ENCODE data around the gene SRL. TPM values are rescaled to one million over a fixed set of nuclear protein-coding genes. Genes with fewer than 3 reads are reported as not detected.

The SRL gene
- total RNA-seq, 4 donors from 2014 or later: 1.2 to 3.4 (median 2.4) TPM

DNA sequence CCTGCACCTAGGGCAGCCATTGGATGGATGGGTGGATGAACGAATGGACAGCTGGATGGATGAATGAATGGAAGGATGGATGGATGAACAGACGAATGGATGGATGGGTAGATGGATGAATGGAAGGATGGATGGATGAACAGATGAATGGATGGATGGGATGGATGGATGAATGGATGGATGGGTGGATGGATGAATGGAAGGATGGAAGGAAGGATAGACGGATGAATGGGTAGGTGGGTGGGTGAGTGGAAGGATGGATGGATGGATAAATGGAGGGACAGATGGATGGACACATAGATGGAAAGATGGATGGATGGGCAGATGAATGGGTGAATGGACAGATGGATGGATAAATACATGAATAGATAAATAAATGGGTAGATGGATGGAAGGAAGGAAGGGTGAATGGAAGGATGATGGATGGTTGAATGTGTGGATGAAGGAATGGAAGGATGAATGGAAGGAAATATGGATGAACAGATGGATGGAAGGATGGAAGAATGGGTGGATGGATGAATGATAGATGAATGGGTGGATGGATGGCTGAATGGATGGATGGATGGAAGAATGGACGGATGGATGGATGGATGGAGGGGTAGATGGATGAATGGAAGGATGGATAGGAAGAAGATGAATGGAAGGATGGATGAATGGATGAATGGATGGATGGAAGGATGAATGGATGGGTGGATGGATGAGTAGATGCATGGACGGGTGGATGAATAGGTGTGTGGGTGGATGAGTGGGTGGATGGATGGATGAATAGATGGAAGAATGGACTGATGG lies 15.4 kb downstream of the SRL start:
- H3K27me3 ChIP-seq: no peaks in the 10 kb centered on the region
- ATAC-seq: no peak
- H3K4me1 ChIP-seq: no peaks in the 10 kb centered on the region
- WGBS, 2 donors (ENCODE audit: low coverage in 1 of 2): 65 to 80% methylated on average over 4 to 5 of the region's 5 CpGs
- no peaks in the 10 kb centered on the region for H3K9me3 ChIP-seq
- no peaks in the 10 kb centered on the region for H3K36me3 ChIP-seq
- no peak for TF ChIP-seq POLR2AphosphoS5 (IDR thresholded peaks at IDR 0.05)
- no peak for TF ChIP-seq EP300 (IDR thresholded peaks at IDR 0.05)
- TF ChIP-seq POLR2A (IDR thresholded peaks at IDR 0.05): no peak
- TF ChIP-seq CTCF (IDR thresholded peaks at IDR 0.05): no peak
- H3K4me3 ChIP-seq: no peak overlapping the region
- no peak overlapping the region for H3K27ac ChIP-seq

- WGBS, 2 donors (ENCODE audit: low coverage in 1 of 2): 79 to 100% methylated on average over 2 of the region's 2 CpGs
- no peak overlapping the region for H3K27ac ChIP-seq
Observed at GRCh38 chr16:4225075-4225474, 16.8 kb downstream of the SRL start.

DNA sequence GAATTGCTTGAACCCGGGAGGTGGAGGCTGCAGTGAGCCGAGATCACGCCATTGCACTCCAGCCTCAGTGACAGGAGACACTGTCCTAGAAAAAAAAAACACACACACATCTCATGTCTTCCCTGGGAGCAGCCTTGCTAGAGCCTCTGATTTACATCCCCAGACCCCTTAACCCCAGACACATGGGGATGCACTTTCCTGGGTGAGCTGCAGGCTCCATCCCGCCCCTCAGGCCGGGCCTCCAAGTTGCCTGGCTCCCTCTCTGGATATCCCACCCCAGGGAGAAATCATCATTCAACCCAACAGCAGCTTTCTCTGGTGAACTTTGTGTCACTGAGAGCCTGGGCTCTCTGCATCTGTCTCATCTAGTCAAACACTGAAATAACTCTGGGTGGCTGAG lies 21.5 kb downstream of the SRL start:
- ATAC-seq: no peak
- Histone ChIP-seq H3K27ac (no peak overlapping the region), H3K4me1 (peaks cover 0 to 20% (median 0%) of the 10 kb centered on the region in 3 donors), H3K9me3 (no peaks in the 10 kb centered on the region), H3K36me3 (no peaks in the 10 kb centered on the region), H3K4me3 (no peak overlapping the region), H3K27me3 (no peaks in the 10 kb centered on the region)
- TF ChIP-seq POLR2AphosphoS5 (IDR thresholded peaks at IDR 0.05): no peak
- TF ChIP-seq POLR2A (IDR thresholded peaks at IDR 0.05): no peak
- 100% methylated on average over 1 of the region's 5 CpGs; no CpG with 5 or more reads in 1 of the 2 donors for WGBS, 2 donors (ENCODE audit: low coverage in 1 of 2)

More at GRCh38 chr16:4225075-4225474, 16.8 kb downstream of the SRL start:
- H3K9me3 ChIP-seq: no peaks in the 10 kb centered on the region
- H3K4me3 ChIP-seq: no peak overlapping the region
- no peaks in the 10 kb centered on the region for H3K4me1 ChIP-seq
- H3K27me3 ChIP-seq: no peaks in the 10 kb centered on the region
- H3K36me3 ChIP-seq: no peaks in the 10 kb centered on the region
- ATAC-seq: no peak
- TF ChIP-seq EP300 (IDR thresholded peaks at IDR 0.05): no peak
- no peak for TF ChIP-seq POLR2A (IDR thresholded peaks at IDR 0.05)
- no peak for TF ChIP-seq POLR2AphosphoS5 (IDR thresholded peaks at IDR 0.05)
- no peak for TF ChIP-seq CTCF (IDR thresholded peaks at IDR 0.05)

DNA sequence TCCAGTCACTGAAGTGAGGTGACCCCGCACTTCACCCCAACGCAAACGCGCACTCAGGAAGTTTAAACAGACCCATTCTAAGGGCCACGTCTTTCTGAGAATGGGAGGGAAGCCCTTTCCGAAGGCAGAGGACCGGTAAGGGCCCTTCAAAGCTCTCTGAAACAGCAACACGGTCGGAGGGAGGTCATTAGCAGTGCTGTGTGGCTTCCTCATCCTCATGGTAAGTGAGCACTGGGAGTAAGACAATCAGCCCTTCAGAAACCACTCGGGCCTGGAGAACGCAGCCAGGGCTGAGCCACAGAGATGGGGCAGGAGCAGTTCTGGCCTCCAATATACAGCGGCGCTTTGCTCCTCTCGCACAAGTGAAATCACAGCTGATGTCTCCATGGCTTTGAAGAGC lies 23.7 kb downstream of the SRL start:
- peak overlapping the region in 3 of 4 donors; percentile 61 to 62 (median 62) for H3K27ac ChIP-seq
- H3K36me3 ChIP-seq: no peaks in the 10 kb centered on the region
- TF ChIP-seq POLR2A (IDR thresholded peaks at IDR 0.05): no peak
- TF ChIP-seq CTCF (IDR thresholded peaks at IDR 0.05): no peak
- no peak for TF ChIP-seq POLR2AphosphoS5 (IDR thresholded peaks at IDR 0.05)
- no peak for TF ChIP-seq EP300 (IDR thresholded peaks at IDR 0.05)
- H3K4me1 ChIP-seq: peaks cover 0 to 31% (median 6%) of the 10 kb centered on the region in 3 donors
- ATAC-seq: no peak
- H3K9me3 ChIP-seq: no peaks in the 10 kb centered on the region
- H3K4me3 ChIP-seq: no peak overlapping the region
- H3K27me3 ChIP-seq: no peaks in the 10 kb centered on the region
- WGBS, 2 donors (ENCODE audit: low coverage in 1 of 2): 72% methylated on average over 3 of the region's 14 CpGs; no CpG with 5 or more reads in 1 of the 2 donors

DNA sequence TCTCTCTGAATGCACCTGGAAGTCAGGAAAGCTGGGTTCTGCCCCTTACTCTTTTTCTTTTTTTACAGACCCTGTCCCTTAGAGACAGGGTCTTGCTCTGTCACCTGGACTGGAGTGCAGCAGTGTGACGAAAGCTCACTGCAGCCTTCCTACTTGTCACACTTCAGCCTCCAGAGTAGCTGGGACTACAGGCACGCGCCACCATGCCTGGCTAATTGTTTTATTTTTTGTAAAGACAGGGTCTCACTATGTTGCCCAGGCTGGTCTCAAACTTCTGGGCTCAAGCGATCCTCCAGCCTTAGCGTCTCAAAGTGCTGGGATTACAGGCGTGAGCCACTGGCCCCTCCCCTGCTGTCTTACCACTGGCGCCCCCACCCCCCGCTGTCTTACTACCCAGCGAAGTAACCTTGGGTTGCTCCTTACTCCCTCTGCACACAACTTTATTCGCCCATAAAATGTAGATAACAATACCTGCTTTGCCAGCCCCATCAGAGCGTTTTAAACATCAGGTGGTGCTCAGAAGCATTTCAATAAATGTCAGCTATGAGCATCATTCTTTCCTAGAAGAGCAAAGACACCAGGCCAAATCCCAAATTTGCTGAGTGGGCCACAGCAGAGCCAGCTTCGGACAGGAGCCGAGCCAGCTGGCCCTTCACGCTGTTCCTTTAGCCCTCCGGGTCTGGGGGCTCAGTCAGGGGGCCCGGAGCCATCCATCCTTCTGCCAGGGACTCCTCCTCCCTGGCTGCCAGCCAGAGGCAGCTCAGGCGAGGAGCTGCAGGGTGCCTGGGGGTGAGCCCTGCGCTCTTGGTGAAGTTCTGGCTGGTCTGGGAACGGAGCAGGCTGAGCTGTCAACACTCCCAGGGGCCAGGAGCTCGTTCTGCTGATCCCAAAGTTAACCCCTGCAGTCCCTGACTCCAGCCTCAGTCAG lies 24.4 kb downstream of the SRL start:
- Histone ChIP-seq H3K27ac (peak overlapping the region in 3 of 4 donors; percentile 61 to 62 (median 62)), H3K4me3 (no peak overlapping the region), H3K36me3 (no peaks in the 10 kb centered on the region), H3K4me1 (peaks cover 0 to 35% (median 6%) of the 10 kb centered on the region in 3 donors), H3K9me3 (no peaks in the 10 kb centered on the region), H3K27me3 (no peaks in the 10 kb centered on the region)
- peak; percentile 27 for ATAC-seq
- TF ChIP-seq POLR2A (IDR thresholded peaks at IDR 0.05) (no peak), POLR2AphosphoS5 (IDR thresholded peaks at IDR 0.05) (no peak), CTCF (IDR thresholded peaks at IDR 0.05) (no peak), EP300 (IDR thresholded peaks at IDR 0.05) (no peak)
- 20 to 66% methylated on average over 2 to 12 of the region's 20 CpGs for WGBS, 2 donors (ENCODE audit: low coverage in 1 of 2)
